ENCODE results near the gene PREP. TPM values are rescaled to one million over a fixed set of nuclear protein-coding genes. Genes with fewer than 3 reads are reported as not detected.
A peak's percentile ranks its signal among the peaks of the same experiment; 100 is the strongest.

PREP gene
- total RNA-seq, 1 donor from 2014 or later, result 18.0 TPM

- H3K36me3 ChIP-seq (ENCODE audit: control insufficient read depth, insufficient read depth, low read length), result no peaks in the 10 kb centered on the region
- no peak overlapping the region for H3K4me3 ChIP-seq (ENCODE audit: low read depth, low read length)
- DNase-seq (ENCODE audit: low read depth), result peak; percentile 12
- no peak for TF ChIP-seq CTCF (IDR thresholded peaks at IDR 0.05; ENCODE audit: insufficient read depth, low read length, poor library complexity, severe bottlenecking)
- no peaks in the 10 kb centered on the region for H3K27me3 ChIP-seq (ENCODE audit: control insufficient read depth, insufficient read depth, low read length)
Measured at GRCh38 chr6:105272786-105273185, 130.1 kb downstream of the PREP start.

- H3K27me3 ChIP-seq (ENCODE audit: control insufficient read depth, insufficient read depth, low read length), result no peaks in the 10 kb centered on the region
- DNase-seq (ENCODE audit: low read depth), result no peak
- no peaks in the 10 kb centered on the region for H3K36me3 ChIP-seq (ENCODE audit: control insufficient read depth, insufficient read depth, low read length)
- H3K4me3 ChIP-seq (ENCODE audit: low read depth, low read length), result no peak overlapping the region
- TF ChIP-seq CTCF (IDR thresholded peaks at IDR 0.05; ENCODE audit: insufficient read depth, low read length, poor library complexity, severe bottlenecking), result no peak
Measured at GRCh38 chr6:105270511-105270910, 132.4 kb downstream of the PREP start.

GRCh38 chr6:105269390-105269789 is 133.5 kb downstream of the PREP start:
- Histone ChIP-seq H3K4me3 (ENCODE audit: low read depth, low read length) (no peak overlapping the region), H3K27me3 (ENCODE audit: control insufficient read depth, insufficient read depth, low read length) (no peaks in the 10 kb centered on the region), H3K36me3 (ENCODE audit: control insufficient read depth, insufficient read depth, low read length) (no peaks in the 10 kb centered on the region)
- TF ChIP-seq CTCF (IDR thresholded peaks at IDR 0.05; ENCODE audit: insufficient read depth, low read length, poor library complexity, severe bottlenecking), result no peak
- DNase-seq (ENCODE audit: low read depth), result no peak

- DNase-seq (ENCODE audit: low read depth), result no peak
- TF ChIP-seq CTCF (IDR thresholded peaks at IDR 0.05; ENCODE audit: insufficient read depth, low read length, poor library complexity, severe bottlenecking), result no peak
- no peaks in the 10 kb centered on the region for H3K27me3 ChIP-seq (ENCODE audit: control insufficient read depth, insufficient read depth, low read length)
- H3K4me3 ChIP-seq (ENCODE audit: low read depth, low read length), result no peak overlapping the region
- no peaks in the 10 kb centered on the region for H3K36me3 ChIP-seq (ENCODE audit: control insufficient read depth, insufficient read depth, low read length)
Measured at GRCh38 chr6:105263685-105264610, 138.9 kb downstream of the PREP start.

- H3K27me3 ChIP-seq (ENCODE audit: control insufficient read depth, insufficient read depth, low read length), result no peaks in the 10 kb centered on the region
- no peak for DNase-seq (ENCODE audit: low read depth)
- TF ChIP-seq CTCF (IDR thresholded peaks at IDR 0.05; ENCODE audit: insufficient read depth, low read length, poor library complexity, severe bottlenecking), result no peak
- H3K36me3 ChIP-seq (ENCODE audit: control insufficient read depth, insufficient read depth, low read length), result no peaks in the 10 kb centered on the region
- H3K4me3 ChIP-seq (ENCODE audit: low read depth, low read length), result no peak overlapping the region
Measured at GRCh38 chr6:105259913-105260889, 142.7 kb downstream of the PREP start.
